Measurements from ENCODE around the gene NUB1.

NUB1 gene

GRCh38 chr7:151389768-151390597 lies 48.4 kb downstream of the NUB1 start:
- no peak for DNase-seq (ENCODE audit: low read depth)

DNA sequence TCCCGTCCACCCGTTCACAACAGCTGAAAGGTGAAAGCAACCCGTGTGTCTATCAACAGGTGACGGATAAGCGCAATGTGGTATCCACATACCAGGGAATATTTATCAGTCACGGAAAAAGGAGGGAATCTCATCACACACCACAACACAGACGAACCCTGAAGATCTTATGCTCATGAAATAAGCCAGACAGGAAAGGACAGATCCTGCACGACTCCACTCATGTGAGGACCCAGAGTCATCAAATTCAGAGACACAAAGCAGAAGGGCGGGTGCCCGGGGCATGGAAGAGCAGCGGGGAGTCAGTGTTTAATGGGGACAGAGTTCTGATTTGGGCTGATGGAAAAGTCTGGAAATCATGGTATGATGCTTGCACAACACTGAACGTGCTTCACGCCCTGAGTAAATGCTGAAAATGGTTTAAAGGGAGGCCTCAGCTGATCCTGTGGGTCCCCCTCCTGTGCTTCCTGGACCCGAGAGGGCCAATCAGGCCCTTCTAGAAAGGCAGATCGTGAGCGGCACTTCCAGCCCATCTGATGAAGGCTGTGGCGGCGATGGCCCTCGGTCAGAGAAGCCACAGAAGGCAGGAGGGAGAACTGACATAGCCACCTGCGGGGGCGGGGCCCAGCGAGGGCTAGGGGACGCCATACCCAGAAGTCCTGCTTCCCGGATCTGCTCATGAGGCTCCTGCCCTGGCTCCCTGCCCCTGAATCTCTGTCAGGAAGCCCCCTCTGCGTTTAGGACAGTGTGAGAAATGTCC lies 49.2 kb downstream of the NUB1 start:
- DNase-seq (ENCODE audit: low read depth) = no peak

DNA sequence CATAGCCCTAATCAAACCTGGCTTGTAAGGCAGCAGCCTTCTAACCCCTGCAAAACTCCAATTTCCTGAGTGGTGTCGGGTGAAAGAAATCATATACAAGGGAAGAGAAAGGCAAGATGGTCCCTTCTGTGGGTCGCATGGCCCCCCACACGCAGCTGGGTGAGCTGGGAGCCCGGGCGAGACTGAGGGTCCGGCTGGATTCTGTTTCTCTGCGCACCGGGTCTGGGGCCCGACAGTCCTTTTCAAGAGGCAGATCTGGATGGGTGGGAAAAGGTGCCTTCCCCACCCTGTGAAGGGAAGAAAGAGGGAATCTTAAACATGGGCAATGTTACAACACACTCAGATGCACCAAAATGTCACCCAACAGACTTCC lies 49.7 kb downstream of the NUB1 start:
- DNase-seq (ENCODE audit: low read depth) = no peak

GRCh38 chr7:151392002-151392401 lies 50.4 kb downstream of the NUB1 start:
- DNase-seq (ENCODE audit: low read depth) = no peak

GRCh38 chr7:151392426-151392825 lies 50.8 kb downstream of the NUB1 start:
- DNase-seq (ENCODE audit: low read depth) = no peak

DNA sequence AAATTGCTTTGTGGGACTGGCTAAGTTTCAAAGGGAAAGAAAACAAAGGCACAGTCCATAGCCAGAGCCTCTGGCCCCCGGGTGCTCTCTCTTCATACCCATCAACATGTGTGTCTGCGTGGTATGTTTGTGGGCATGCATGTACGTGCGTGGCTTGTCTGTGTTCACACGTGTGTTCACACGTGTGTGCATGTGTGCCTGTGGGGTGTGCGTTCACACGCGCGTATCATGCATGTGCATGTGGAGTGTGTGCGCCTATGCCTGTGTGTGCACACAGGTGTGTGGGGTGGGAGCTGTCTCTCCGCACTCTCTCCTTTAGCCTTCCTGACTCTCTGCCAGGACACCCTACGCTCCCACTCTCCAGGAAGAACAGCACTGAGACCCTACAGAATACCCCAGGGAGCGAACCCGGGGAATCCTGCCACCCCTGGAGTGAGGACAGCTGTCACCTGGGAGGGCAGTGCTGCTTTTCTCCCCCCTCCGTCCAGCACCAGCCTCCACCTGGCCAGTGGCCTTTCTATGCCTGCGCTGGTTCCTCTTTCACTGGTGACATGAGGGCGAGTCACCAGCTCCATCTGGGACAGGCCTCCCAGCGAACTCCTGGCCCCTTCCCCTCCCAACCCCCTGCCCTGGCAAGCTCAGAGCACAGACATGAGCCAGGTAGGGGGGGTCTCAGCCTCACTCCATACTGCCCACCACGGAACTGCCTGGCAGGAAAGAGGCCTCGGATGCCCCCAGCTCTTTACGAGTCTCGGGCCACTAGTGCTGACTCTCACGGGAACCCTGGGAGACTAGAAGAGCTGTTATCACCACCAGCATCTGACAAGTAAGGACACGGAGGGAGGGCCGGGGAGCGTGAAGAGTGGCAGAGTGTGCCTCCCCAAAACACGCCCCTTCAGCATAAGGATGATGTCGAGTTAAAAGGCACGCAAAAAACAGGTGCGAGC lies 51.7 kb downstream of the NUB1 start:
- DNase-seq (ENCODE audit: low read depth) = no peak

DNA sequence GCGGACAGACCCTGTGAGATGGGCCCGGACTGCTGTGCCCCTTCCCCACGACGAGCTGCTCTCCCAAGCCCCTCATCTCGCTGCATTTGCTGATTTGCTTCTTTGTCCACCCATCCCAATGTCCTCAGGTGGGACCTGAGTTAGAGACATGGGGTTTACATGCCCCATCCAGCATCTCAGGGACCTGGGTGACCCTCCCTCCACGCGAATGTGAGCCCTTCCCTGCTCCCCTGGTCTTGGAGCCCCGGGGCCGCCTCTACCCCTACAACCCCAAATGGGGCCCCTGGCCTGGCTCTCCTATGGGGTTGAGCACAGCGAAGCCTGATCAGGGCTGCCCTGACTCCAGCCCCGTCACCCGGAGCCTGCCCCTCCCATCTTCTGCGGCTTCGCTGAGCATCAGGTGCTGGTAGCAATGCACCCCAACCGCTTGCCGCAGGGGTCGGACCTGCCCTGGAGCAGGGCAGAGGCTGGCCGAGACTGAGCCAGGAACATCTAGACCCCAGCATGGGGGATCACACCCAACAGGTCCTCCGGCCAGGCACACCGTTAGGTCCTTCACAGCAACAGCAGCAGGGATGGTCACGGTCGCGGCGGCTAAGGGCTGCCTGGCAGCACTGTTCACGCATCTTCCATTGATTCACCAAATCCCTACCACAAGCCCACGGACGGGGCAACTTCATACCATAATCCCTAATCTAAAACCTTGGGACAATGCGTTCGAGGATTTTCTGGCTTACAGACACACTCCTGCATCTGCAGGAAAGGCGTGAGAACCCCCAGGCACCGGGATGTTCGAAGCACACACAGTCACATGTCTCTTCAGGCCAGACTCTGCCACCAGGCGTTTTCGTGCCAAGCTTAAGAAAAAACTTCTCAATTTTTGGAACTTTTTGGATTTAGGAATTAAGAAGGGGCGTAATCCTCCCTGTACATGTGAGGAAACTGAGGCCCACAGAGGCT lies 52.7 kb downstream of the NUB1 start:
- no peak for DNase-seq (ENCODE audit: low read depth)

GRCh38 chr7:151395036-151395367 lies 53.4 kb downstream of the NUB1 start:
- no peak for DNase-seq (ENCODE audit: low read depth)

DNA sequence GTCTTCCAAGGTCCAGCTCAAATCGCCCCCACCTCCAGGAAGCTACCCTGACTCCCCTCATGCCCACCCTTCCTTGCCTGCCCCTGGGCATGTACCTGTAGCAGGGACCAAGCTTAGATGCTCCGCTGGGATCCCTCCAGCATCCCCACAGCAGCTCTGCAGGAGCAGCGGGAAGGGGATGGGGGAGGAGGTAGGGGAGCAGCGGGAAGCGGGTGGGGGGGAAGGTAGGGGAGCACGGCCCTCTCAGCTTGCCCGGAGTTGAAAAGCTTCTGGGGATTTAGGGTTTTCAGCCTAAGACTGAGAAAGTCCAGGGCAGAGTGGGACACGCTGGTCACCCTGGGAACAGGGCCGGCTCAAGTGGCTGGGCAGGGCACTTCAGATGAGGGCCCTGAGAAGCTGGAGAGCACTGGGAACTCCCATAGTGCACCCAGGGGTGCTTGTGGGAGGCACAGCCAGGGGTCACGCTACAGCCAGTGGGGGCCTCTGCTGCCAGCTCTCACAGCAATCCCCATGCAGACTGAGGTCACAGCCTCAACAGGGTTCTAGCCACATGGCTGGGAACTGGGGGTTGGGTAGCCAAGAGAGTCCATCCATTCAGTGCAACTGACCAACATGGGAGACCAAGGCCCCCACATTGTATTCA lies 54.8 kb downstream of the NUB1 start:
- no peak for DNase-seq (ENCODE audit: low read depth)

- no peak for DNase-seq (ENCODE audit: low read depth)
Observed at GRCh38 chr7:151397026-151397425, 55.4 kb downstream of the NUB1 start.

DNA sequence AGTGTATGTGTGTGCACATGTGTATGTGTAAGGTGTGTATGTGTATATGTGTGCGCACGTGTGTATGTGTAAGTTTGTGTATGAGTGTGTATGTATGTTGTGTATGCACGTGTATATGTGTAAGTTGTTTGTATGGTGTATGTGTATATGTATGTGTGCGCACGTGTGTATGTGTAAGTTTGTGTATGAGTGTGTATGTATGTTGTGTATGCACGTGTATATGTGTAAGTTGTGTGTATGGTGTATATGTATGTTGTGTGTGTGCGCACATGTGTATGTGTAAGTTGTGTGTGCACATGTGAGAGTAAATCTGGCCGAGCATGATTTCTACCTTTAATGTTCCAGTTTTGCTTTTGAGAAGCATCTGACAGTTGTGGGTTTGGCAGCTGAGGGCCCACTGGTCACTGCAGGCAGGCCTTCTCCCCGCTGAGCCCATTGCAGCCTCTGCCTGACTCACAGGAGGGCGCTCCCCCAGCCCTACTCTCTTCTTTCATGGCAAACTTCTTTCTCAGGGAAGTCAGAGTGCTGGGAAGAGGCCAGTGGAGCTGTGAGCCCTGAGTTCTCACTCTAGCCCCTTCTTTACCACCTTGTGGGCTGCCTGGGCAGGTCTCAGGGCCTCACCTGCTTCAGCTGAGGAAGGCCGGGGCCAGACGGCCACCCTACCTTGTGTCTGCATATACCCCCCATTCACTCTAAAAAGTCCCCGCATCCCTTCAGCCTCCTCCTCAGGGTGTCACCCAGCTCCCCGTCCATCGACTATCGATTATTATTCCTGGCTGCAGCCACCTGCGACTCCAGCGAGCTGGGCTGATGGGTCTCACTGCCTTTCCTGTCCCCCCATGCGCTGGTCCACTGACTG lies 57.1 kb downstream of the NUB1 start:
- no peak for DNase-seq (ENCODE audit: low read depth)

- no peak for DNase-seq (ENCODE audit: low read depth)
Observed at GRCh38 chr7:151399305-151399601, 57.6 kb downstream of the NUB1 start.

DNA sequence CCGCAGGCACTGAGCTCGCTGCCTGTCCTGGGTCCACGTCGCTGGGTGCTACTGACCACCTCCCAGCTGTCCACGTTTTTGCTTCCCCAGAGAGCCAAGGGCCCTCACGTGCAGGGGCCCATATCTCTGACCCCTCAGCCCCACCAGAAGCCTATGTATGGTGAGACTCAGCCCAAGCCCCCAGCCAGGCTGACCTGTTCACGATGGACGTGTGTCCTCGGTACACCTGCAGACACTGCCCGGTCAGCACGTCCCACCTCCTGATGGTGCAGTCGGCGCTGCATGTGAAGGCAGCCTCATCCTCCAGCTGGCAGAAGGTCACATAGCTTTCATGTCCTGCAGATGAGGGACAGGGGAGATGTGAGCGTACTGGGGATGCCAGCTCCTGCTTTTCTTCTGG lies 58.3 kb downstream of the NUB1 start:
- DNase-seq (ENCODE audit: low read depth) = no peak

DNA sequence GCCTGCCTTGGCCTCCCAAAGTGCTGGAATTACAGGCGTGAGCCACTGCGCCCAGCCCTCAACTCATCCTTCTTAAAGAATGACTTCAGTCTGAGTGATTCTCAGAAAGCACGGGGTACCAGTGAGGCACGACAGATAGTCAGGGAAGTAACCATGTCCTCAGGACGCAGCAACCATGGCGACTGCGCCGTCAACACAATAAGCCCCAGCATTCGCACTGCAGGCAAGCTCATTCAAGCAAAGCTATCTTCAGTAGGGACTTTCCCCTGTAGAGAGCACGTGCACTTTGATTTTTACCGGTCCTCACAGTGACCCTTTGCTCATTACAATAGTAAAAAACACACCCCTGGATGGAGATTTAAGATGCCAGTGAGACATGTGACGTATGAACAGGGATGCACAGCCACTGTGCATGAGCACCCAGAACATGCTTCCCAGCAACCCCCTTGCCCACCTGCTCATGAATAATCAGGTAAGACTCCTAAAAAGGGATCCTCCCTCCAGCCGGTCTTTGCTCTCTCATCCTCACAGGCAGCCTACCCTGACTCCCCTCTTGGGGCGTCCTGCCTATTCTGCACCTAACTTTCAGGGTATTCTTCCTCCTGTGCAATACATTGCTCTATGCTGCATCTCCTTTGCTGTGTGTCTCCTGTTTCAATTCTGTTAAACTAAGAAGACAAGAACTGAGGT lies 59.2 kb downstream of the NUB1 start:
- DNase-seq (ENCODE audit: low read depth) = no peak

DNA sequence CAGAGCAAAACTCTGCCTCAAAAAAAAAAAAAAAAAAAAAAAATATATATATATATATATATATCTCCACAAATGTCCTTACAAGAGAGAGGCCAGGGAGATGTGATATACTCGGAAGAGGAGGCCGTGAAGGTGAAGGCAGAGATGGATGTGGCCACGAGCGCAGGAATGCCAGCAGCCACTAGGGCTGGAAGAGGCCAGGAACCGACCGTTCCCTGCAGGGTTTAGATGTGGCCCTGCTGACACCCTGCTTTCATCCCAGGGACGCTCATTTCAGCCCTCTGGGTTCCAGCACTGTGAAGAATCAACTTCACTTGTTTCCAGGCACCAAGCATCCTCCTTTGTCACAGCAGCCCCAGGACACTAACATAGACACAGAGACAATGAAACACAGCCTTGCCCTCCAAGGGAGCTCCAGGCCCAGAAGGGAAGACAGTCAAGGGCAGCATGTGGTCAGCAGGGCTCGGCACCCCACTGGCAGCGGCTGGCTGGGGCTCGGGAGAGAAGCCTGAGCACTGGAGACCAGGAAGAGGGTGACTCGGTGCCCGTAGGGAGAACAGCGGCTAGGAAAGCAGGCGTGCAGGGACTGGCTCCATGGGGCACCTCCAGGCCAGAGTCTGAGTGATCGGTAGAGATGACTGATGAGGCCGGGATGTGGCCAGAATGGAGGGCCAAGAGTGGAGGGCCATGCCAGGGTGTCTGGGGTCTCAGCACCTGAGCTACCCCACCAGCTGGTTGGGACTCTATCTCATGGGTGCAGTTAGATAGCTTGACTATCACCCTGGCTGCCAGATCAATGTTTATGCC lies 60.6 kb downstream of the NUB1 start:
- no peak for DNase-seq (ENCODE audit: low read depth)

DNA sequence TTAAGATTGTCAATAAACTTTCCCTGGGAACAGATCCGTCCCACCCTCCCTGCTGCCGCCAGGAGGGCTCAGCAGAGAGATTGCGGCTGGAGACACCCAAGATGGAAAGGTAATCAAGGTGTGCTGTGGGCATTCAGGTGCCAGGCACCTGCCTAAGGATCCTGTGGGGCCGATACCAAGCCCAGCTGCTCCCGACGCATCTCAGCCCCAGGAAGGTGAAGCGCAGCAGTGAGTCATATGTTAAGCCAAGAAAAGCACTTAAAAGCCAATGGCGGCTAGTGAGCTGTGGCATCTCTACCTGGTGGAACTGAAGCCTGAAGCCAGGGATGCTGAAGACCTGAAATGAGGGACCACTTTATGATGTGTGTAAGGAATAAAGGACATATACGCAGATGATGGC lies 62.2 kb downstream of the NUB1 start:
- no peak for DNase-seq (ENCODE audit: low read depth)

GRCh38 chr7:151404216-151405011 lies 62.8 kb downstream of the NUB1 start:
- DNase-seq (ENCODE audit: low read depth) = no peak

DNA sequence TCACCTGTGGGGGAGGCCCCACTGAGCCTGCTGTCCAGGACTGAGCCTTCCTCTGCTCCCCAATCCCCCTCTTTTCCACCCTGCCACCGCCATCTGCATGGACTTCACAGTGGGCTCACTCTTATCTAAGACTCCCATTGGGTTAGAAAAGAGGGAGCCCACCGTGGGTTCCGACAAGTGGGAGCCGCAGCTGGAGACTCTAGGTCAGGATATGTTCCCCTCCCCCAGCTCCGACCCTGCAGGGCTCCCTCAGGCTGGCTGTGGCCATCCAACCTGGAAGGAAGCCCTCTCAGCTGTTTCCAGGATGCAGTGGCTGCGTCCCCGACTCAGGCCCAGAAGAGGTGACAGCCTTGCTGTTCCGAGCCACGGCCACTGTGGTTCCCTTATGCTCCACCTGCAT lies 63.4 kb downstream of the NUB1 start:
- no peak for DNase-seq (ENCODE audit: low read depth)

Measured in T follicular helper cell (primary cell).